SK-N-SH treated with all-trans-retinoic acid at 6 μM for 48 hours (cell line): ENCODE data around the gene LMAN1.

Experiments
- ATAC-seq: fragments of 200-7000 bp; cut with Tn5 transposase; 3 replicates; pipeline ENCODE4 v1.9.1; 2020; ENCODE audit warnings: mild to moderate bottlenecking, moderate library complexity
- ARNTL ChIP-seq: fragments of 450-650 bp; formaldehyde crosslinking; IDR thresholded peaks from 2 replicates; pipeline ENCODE4 v1.5.0; 2020; ENCODE audit warnings: low read depth, mild to moderate bottlenecking, moderate library complexity, borderline replicate concordance
- CSDC2 ChIP-seq: fragments of 250-450 bp; sonication (Bioruptor Pico); IDR thresholded peaks from 2 replicates; pipeline ENCODE4 v1.5.0; 2020; ENCODE audit warnings: mild to moderate bottlenecking, moderate library complexity
- CSRNP3 ChIP-seq: fragments of 250-450 bp; sonication (Bioruptor Pico); IDR thresholded peaks from 2 replicates; pipeline ENCODE4 v1.5.1; 2021; ENCODE audit warnings: mild to moderate bottlenecking, moderate library complexity
- ESRRG ChIP-seq: fragments of 250-450 bp; sonication (Bioruptor Pico); IDR thresholded peaks from 2 replicates; pipeline ENCODE4 v1.6.1; 2021; ENCODE audit warnings: mild to moderate bottlenecking
- GLIS3 ChIP-seq: fragments of 250-450 bp; sonication (Bioruptor Pico); IDR thresholded peaks from 2 replicates; pipeline ENCODE4 v1.5.0; 2020; ENCODE audit warnings: mild to moderate bottlenecking, moderate library complexity
- ISL1 ChIP-seq: fragments of 250-450 bp; sonication (Bioruptor Pico); IDR thresholded peaks from 2 replicates; pipeline ENCODE4 v2.1.2; 2022; ENCODE audit warnings: mild to moderate bottlenecking, moderate library complexity
- PATZ1 ChIP-seq: fragments of 250-450 bp; sonication (Bioruptor Pico); IDR thresholded peaks from 2 replicates; pipeline ENCODE4 v1.8.0; 2020; ENCODE audit warnings: mild to moderate bottlenecking, moderate library complexity, borderline replicate concordance
- POU6F1 ChIP-seq: fragments of 250-450 bp; sonication (Bioruptor Pico); IDR thresholded peaks from 2 replicates; pipeline ENCODE4 v1.8.0; 2021; ENCODE audit warnings: low read depth, mild to moderate bottlenecking, moderate library complexity, borderline replicate concordance
- RARB ChIP-seq: fragments of 250-450 bp; sonication (Bioruptor Pico); IDR thresholded peaks from 2 replicates; pipeline ENCODE4 v1.8.0; 2021; ENCODE audit warnings: mild to moderate bottlenecking, moderate library complexity
- SNAI2 ChIP-seq: fragments of 250-450 bp; sonication (Bioruptor Pico); IDR thresholded peaks from 2 replicates; pipeline ENCODE4 v1.5.0; 2020; ENCODE audit warnings: mild to moderate bottlenecking, moderate library complexity
- TCF4 ChIP-seq: fragments of 250-450 bp; sonication (Bioruptor Pico); IDR thresholded peaks from 2 replicates; pipeline ENCODE4 v1.8.0; 2021; ENCODE audit warnings: mild to moderate bottlenecking, moderate library complexity, borderline replicate concordance
- TSHZ2 ChIP-seq: fragments of 250-450 bp; sonication (Bioruptor Pico); IDR thresholded peaks from 2 replicates; pipeline ENCODE4 v1.5.0; 2020; ENCODE audit warnings: mild to moderate bottlenecking, moderate library complexity
- ZC3H10 ChIP-seq: fragments of 250-450 bp; sonication (Bioruptor Pico); IDR thresholded peaks from 2 replicates; pipeline ENCODE4 v1.5.1; 2021; ENCODE audit warnings: mild to moderate bottlenecking, moderate library complexity
- ZNF565 ChIP-seq: fragments of 450-650 bp; formaldehyde crosslinking; conservative IDR thresholded peaks from 2 replicates; pipeline ENCODE4 v1.5.0; 2020; ENCODE audit warnings: low read depth, mild to moderate bottlenecking, moderate library complexity
- ZNF70 ChIP-seq: fragments of 450-650 bp; formaldehyde crosslinking; IDR thresholded peaks from 2 replicates; pipeline ENCODE4 v1.5.0; 2020; ENCODE audit warnings: mild to moderate bottlenecking, moderate library complexity

Gene LMAN1

GRCh38 chr18:59303656-59304195 lies 55.3 kb downstream of the LMAN1 start:
- no peak for TF ChIP-seq ZNF70 (CRISPR knock-in tag)
- no peak for TF ChIP-seq ARNTL
- TF ChIP-seq ZNF565 (CRISPR knock-in tag) = no peak
- TF ChIP-seq ISL1 (CRISPR knock-in tag) = no peak
- no peak for TF ChIP-seq CSDC2 (CRISPR knock-in tag)
- no peak for TF ChIP-seq TSHZ2 (CRISPR knock-in tag)
- no peak for TF ChIP-seq TCF4
- TF ChIP-seq GLIS3 (CRISPR knock-in tag) = no peak
- TF ChIP-seq RARB (CRISPR knock-in tag) = no peak
- no peak for TF ChIP-seq PATZ1 (CRISPR knock-in tag)
- TF ChIP-seq POU6F1 = no peak
- TF ChIP-seq, all 23 proteins: peak for 0
- no peak for ATAC-seq

GRCh38 chr18:59303006-59303405 lies 56.1 kb downstream of the LMAN1 start:
- TF ChIP-seq ZNF70 (CRISPR knock-in tag) (no peak), ESRRG (no peak), TSHZ2 (CRISPR knock-in tag) (no peak), CSRNP3 (CRISPR knock-in tag) (no peak), ZC3H10 (CRISPR knock-in tag) (no peak), GLIS3 (CRISPR knock-in tag) (no peak)
- no peak for ATAC-seq

- ATAC-seq = no peak
- TF ChIP-seq TCF4 = no peak
- TF ChIP-seq ISL1 (CRISPR knock-in tag) = no peak
- TF ChIP-seq PATZ1 (CRISPR knock-in tag) = no peak
- TF ChIP-seq ZNF565 (CRISPR knock-in tag) = no peak
- TF ChIP-seq ZC3H10 (CRISPR knock-in tag) = no peak
- TF ChIP-seq SNAI2 = no peak
- no peak for TF ChIP-seq RARB (CRISPR knock-in tag)
Observed at GRCh38 chr18:59301929-59302328, 57.1 kb downstream of the LMAN1 start.
